LHCN-M2 (cell line): ENCODE measurements around the gene TRIO. TPM values are rescaled to one million over a fixed set of nuclear protein-coding genes. Genes with fewer than 3 reads are reported as not detected.

Experiments
- DNase-seq: peaks from one replicate; pipeline ENCODE4 v3.0.0-alpha.2; 2012; ENCODE audit warnings: low read depth
- total RNA-seq: library from RNA; depleted of rRNA; stranded (reverse); fragments of >200 nt; gene quantifications from 2 replicates; pipeline ENCODE4 v1.2.3, GENCODE V29; 2014

The TRIO gene
- total RNA-seq, 1 experiment from 2014 or later, result 168 TPM

DNA sequence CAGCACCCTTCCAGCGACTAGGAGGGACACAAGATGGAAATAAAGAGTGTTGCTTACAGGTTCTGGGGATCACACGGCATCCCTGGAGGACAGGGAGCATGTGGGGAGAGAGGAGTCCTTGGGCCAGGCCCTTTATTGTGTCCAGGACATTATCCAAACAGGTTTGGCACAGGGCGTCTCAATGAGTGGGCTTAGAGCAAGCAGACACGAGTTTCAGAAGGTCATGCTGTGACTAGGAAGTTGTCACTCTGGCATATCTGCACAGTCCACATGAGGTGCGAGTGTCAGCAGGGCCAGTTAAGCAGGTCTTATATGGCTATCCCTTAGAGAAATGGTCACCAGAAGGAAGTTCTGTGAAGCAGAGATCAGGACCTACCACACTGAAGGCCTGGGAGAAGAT lies 263.9 kb downstream of the TRIO start:
- DNase-seq, result no peak

GRCh38 chr5:14407746-14408175 lies 264.6 kb downstream of the TRIO start:
- DNase-seq, result peak; percentile 68

GRCh38 chr5:14408969-14409586 lies 265.9 kb downstream of the TRIO start:
- peak; percentile 47 for DNase-seq

DNA sequence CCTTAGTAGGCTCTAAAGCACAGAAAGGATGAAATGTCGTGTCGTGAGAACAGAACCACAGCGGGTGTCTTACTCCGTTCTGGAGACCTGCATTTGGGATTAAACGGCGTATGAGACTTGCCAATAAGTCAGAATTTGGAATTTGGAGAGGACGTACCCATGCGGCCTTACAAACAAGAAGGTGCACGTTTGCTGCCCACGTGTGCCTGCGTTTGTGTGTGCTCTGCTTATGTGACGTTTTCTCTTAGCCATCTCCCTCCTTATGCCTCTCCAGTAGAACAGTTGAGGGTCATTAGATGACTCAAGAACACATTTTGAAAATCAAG lies 266.9 kb downstream of the TRIO start:
- no peak for DNase-seq

DNA sequence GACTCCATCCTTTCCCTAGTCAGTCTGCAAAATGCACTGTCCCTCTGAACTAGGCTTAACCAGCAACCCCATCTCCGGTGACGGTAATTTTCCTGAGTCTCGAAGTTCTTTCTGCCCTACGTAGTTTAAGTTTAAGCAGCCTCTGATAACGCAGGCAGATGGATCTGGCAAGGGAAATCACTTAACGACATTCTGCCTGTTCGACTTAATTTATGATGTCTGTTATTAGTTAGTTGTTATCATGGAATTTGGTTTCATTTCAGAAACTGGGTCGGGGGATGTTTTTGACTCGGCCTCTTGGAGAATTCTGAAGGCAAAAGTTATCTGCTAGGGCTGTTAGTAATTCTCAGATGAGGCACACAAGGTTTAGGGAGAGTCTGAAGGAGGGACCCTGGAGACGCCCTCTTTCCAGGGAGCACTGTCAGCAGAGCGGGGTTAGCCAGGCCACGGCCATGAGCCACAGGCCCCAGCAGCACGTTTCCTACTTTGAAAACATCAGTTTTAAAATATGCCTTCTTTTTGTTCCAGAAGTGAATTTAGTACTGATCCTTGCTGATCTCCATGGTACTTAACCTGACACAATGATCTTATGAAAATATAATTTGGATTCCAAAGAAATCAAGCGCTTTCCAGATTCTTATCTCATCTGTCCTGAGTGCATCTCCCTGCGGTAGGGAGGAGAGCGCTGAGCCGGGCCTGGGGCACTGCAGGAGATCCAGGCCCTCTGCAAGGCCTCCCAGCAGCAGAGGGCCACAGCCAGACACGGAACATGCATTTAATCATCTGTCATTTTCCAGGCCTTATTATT lies 267.5 kb downstream of the TRIO start:
- no peak for DNase-seq

GRCh38 chr5:14411216-14411615 lies 268.1 kb downstream of the TRIO start:
- no peak for DNase-seq

DNA sequence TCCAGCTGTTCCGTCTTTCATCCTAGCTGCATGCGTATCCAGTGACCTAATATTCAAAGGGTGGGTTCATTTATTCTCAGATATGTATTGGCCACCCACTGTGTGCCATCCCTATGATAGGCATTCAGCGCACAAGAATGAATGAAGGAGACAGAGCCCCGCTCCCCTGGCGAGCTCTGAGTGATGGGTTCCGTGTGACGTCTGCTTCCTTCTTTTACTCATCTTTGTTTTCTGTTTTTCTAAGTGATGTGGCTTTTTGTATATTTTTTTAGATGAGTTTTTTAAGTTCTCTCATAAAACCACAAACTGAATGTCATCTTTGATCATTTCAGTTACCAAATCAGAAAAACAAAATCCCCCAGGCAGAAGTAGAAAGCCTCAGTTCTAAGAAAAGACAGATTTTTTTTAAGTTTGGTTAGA lies 270.2 kb downstream of the TRIO start:
- peak; percentile 89 for DNase-seq

- DNase-seq, result no peak
Measured at GRCh38 chr5:14414007-14414406, 270.9 kb downstream of the TRIO start.

- no peak for DNase-seq
Measured at GRCh38 chr5:14414656-14415023, 271.5 kb downstream of the TRIO start.

GRCh38 chr5:14415024-14415697 lies 272.0 kb downstream of the TRIO start:
- no peak for DNase-seq

GRCh38 chr5:14415698-14416074 lies 272.5 kb downstream of the TRIO start:
- no peak for DNase-seq

DNA sequence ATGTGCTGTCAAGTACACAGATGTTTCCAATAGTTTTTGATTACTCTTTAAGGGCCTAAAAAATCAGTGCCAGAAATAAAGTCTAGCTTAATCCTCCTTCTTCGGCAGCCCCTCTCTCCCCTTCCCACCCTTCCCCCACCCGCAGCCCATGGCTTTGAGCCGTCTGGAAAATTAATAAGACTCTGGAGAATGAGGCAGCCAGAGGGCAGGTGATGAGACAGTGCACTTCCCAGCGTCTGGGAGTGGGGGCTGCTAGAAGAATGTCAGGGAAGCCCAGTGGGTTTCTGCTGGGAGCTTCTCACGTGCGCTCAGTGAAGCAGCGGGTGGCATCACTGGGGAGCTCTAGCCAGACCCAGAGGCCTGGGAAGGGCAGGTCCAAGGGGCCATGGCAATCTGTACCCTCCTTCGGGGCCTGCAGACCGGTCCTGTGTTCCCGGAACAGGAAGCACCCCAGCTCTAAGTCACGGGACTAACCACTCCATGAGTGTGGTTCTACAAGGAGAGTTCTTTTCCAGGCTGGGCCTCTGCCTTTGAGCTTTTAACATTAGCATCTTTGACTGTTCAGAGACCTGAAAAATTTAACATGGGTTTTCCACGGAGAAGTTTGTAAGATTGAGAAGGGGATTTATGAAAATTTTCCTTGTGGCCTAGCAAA lies 273.6 kb downstream of the TRIO start:
- DNase-seq, result no peak

GRCh38 chr5:14417276-14417730 lies 274.2 kb downstream of the TRIO start:
- DNase-seq, result no peak

DNA sequence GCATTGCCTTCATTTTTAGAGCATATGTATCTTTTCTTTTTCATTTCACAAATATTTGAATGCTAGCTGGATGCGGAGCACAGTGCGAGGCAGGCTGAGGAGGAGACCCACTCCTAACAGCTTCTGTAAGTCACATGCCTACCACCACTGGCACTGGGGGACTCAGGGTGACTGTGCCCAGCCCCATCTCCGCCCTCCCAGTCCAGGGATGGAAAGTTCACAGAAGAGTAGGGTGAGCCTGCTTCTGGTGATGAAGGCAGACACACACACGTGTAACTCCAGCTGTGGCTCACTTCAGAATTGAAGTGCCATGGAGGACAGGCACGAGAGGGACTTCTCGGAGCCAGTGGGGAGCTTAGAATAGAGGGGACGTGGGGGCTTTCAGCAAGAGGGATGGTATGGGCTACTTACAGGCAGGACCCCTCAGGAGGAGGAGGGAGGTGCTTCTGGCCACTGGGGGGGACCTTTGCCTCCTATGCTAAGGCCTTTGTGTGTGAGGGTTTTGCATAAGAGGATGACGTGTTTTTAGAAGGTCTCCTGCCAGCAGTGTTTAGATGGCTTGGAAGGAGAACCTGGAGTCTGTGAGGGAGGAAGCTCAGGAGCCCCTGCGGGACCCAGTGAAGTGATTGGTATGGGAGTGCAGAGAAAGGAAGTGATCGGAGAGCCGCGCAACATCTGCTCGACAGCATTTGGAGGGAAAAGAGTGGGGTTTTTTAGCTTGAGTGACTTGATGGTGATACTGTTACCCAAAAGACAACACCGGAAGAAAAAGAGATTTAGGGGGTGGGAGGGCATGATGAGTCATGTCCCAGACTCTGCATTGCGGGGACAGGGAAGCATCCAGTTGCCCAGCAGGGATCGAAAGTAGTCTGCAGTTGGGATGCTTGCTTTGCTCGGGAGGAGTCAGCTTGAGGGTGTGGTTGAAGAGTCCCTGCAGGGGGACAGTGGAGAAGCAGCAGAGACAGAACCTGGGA lies 274.9 kb downstream of the TRIO start:
- DNase-seq, result no peak

DNA sequence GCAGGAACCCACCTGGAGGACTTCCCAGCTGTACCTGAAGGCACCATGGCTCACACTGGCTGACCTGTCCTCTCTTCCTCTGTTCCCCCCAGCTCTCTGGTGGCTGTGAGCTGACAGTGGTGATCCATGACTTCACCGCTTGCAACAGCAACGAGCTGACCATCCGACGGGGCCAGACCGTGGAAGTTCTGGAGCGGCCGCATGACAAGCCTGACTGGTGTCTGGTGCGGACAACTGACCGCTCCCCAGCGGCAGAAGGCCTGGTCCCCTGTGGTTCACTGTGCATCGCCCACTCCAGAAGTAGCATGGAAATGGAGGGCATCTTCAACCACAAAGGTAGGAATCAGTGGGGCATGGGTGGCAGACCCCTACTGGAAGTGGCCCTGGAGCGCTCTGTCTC lies 276.5 kb downstream of the TRIO start:
- DNase-seq, result no peak

GRCh38 chr5:14420101-14420811 lies 277.1 kb downstream of the TRIO start:
- peak; percentile 62 for DNase-seq

- no peak for DNase-seq
Measured at GRCh38 chr5:14421851-14422250, 278.7 kb downstream of the TRIO start.

DNA sequence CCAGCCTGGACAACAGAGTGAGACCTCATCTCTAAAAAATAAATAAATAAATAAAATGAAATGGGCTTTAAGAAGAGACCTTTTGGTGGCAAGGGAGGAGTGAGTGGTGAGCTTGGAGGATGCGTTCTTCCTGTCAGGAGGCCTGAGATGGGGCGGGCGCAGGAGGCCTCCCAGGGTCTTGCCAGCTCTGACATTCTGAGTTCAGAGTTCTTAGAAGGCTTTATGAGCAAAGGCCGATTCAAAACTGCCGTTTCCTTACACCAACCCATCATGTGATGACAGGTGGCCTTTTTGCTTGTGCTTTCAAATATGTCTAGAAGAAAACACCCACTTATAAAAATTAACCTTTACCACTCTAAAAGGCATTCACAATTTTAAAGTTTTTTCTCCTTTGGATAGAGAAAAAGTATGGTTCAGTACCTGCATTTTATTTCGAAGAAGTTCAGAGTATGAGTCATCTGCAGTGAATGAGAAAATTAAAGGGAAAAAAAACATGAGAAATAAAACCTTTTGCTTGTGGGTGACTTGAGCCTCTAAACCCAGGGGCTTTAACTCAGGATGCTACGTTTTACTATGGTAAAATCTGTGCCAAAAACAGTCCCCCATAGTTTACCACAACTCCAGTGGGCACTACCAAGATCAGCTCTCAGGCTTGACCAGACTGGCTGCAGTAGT lies 281.0 kb downstream of the TRIO start:
- no peak for DNase-seq

GRCh38 chr5:14425559-14425958 lies 282.4 kb downstream of the TRIO start:
- no peak for DNase-seq

DNA sequence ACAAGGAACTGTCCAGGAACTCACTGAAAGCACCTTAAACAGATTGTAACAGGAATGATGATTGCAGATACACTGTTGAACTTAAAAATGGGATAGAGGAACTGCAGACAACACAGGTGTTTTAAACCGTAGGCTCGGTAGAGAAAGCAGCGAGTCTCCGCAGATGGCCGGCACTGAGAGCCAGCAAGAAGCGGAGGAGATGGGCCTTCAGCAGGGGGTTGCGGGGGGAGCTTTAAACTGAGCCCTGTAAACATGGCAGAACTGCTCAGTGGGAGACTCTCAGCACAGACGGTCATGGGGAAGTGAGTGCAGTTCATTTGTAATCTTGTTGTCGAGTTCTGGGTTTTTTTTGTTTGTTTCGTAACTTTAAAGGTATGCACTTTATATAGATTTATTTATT lies 283.4 kb downstream of the TRIO start:
- no peak for DNase-seq
